ENCODE results near the gene LCE2C. TPM values are rescaled to one million over a fixed set of nuclear protein-coding genes. Genes with fewer than 3 reads are reported as not detected.
"Not testable (repeated sequence)": the region's sequence is repeated elsewhere in the genome, so short reads cannot be mapped to it uniquely, and the experiment has no call there.

LCE2C gene, protein sequence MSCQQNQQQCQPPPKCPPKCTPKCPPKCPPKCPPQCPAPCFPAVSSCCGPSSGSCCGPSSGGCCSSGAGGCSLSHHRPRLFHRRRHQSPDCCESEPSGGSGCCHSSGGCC
- not detected for total RNA-seq

DNA sequence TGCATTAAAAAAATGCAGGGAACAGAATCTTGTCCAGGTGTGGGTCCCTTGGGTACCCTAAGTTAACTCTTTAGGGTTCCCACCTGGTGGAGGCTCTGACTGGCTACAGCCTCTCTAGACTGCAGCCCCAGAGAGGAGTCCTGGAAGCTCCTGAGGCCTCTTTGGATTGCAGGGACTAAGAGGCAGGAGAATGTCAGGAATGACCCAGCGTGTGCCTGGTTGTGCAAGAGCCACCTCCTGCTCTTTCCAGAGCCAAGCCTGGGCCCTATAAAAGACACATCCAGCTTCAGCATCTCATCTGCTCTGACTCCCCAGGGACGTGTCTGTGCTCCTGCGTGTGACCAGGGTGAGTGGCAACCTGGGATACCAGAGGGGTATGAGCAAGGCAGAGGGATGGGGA is at the start of gene LCE2C:
Gene LCE2C (plus strand): TSS at position 297 of the 400 bp plus-strand sequence. CDS start 737 bp downstream, outside the sequence.
- DNase-seq = not testable (repeated sequence)

DNA sequence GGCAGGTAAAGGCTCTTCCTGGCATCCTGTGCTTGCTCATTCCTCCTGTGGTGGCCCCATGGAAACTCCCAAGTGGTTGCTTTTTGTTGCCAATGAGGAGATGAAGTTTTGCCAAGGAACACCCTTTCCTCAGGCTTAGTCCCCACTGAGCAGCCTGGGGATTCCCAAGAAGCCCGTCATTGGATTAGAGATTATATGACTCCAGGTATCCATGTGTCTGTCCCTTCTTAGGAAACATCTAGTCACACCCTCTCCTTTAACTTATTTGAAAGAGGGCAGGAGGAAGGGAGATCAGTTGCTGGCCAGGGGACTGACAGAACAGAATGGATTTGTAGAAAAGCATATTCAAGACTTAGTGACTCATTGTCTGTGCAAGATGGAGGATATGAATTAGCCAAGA is 48.3 kb upstream of the LCE2C start:
- DNase-seq = no peak

DNA sequence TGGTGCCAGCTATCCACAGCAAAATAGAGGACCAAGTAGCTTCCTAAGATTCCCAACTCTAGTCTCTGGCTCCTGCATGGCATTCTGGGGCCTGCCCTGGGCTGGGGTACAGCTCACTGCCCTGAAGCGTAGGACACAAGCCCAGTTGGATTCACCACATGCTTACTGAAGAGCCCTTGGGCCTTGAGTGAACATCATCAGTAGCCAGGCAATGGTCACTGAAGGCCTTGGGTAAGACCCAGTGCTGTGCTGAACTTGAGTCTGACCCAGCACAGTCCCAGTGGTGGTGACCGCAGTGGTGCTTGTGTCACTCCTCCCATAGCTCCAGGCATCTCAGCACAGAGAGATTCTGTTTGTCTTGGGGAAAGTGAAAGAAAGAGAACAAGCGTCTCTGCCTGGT is 44.5 kb upstream of the LCE2C start:
- DNase-seq = no peak

DNA sequence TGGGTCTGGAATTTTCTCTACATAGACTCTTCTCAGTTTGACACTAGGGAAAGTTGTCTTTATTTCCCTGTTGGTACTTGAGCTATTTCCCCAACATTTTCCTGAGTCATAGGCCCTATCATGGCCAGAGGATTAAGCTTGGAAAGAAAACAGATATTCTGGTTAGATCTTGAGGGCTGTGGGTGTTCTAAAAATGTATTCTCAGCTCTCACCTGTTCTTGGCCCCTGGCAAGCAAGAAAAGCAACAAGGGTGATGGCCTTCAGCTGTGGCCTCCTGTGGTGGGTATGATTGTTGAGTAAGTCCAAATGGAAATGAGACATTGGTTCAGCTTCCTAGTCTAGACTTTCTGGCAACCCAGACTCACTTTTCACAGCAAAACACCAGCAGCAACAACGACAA is 34.7 kb upstream of the LCE2C start:
- no peak for DNase-seq

DNA sequence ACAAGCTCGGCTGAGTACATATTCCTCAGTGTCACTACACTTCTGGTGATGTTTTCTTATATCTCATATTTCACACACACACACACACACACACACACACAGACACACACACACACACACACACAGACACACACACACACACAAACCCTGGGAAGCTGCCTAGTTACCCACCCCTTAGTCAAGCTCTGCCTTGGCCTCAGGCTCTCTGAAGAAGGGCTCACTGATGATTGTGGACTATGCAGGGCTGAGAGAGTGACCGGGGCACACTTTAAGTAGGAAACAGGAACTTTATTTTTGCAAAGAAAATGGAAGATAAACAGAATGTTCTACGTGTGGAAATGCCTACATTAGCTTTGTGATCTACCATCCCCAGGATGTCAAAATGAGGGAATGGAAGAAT is 31.1 kb upstream of the LCE2C start:
- DNase-seq = no peak

DNA sequence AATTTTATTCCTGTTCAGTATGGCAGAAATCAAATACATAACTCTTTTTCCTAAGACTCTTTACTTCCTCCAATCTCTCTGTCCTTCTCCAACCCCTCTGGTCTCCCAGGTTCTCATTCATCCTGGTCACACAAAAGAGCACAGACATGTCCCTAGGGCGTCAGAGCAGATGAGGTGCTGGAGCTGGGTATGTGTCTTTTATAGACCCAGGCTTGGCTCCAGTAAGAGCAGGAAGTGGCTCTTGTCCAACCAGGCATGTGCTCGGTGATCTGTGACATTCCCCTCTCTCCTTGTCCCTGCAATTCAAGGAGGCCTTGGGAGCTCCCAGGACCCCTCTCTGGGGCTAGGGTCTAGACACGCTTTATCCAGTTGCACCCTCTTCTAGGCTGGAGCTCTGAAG is 29.9 kb upstream of the LCE2C start:
- DNase-seq = no peak

DNA sequence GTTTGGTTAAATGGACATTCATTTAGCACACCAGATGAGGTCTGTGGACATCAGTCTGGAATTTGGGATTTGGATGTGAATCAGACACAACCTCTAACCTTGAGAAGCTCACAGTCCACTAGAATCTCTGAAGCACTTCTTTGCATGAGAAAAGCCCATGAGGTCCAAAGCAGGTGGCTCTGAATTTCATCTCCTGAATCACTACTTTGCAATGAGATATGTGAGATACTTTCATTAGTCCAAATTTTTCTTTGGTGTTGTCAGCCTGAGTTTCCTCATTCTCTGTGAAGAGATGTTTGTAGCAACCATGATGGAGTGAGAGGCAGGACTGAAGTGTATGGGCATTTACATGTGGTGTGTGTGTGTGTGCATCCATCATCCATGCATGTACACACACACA is 28.4 kb upstream of the LCE2C start:
- no peak for DNase-seq

DNA sequence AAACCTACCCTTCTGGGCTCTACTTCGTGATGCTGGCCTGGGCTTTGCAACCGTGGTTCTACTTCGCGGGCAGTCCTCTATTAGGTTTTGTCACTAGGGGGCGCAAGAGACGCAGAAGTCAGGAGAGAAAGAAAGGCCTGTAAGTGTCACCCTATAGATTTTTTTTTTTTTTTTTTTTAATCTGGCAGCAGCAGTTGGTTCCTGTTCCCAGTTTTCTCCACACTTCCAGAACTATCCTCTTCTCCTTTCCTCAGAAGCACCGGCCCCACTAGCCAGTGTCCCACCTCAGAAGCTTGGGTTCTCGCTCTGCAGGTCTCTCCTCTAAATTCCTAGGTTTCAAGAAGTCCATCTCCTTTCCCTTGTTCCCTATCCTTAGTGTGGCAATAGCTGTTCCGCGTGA is 21.0 kb upstream of the LCE2C start:
- peak; percentile 20 for DNase-seq

DNA sequence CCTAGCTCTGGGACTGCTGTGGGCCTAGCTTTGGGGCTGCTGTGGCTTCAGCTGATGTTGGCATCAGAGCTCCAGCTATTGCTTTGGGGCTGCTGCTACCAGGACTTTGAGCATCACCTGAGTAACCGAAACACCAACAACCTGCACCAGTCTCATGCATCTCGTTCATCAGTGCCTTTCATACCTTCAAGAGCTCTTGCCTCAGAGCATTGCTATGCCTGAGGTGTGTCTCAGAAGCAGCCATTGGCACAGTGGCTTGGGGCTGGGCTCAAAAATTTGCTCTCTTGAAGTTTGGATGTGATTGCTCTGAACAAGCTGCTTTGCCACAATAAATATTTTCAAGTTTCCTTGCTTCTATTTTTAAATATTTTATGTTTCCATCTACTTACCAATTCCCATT is 18.6 kb upstream of the LCE2C start:
- DNase-seq = no peak

DNA sequence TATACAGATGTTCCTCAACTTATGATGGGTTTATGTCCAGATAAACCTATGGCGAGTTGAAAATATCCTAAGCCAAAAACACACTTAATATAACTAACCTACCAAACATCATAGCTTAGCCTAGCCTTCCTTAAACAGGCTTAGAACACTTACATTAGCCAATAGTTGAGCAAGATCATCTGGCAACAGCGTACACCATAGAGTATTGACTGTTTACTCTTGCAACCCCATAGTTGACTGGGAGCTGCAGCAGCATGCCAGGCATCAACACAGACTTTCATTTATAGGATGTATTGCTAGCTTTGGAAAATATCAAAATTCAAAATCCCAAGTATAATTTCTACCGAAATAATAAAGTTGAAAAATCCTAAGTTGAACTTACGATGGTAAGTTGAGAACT is 17.4 kb upstream of the LCE2C start:
- no peak for DNase-seq

DNA sequence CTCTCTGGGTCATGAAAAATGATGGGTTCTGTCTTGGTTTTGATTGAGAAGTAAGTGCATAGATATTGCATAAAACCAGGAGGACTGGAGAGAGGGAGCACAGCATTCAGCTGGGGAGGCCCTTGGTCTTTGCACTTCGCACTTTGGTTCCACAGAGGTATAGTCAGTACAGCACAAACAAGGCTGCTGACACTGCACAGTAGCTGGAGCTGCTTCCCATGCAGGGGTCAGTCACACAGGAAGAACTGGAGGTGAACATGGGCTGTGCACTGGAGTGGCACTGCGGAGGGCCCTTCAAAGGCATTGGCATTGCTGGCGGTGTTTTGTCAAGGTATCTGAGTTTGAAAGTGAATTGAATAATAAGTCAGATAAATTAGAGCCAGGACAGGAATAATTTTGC is 16.4 kb upstream of the LCE2C start:
- no peak for DNase-seq

DNA sequence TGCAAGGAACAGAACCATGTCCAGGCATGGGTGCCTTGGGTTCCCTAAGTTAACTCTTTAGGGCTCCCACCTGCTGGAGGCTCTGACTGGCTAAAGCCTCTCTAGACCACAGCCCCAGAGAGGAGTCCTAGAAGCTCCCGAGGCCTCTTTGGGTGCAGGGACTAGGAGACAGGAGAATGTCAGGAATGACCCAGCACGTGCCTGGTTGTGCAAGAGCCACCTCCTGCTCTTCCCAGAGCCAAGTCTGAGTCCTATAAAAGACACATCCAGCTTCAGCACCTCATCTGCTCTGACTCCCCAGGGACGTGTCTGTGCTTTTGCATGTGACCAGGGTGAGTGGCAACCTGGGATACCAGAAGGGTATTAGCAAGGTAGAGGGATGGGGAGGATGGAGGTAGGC is 12.0 kb upstream of the LCE2C start, which contains the start of gene LCE2D:
Gene LCE2D (plus strand): TSS at position 283 of the 400 bp plus-strand sequence. CDS start 726 bp downstream, outside the sequence.
- no peak for DNase-seq

DNA sequence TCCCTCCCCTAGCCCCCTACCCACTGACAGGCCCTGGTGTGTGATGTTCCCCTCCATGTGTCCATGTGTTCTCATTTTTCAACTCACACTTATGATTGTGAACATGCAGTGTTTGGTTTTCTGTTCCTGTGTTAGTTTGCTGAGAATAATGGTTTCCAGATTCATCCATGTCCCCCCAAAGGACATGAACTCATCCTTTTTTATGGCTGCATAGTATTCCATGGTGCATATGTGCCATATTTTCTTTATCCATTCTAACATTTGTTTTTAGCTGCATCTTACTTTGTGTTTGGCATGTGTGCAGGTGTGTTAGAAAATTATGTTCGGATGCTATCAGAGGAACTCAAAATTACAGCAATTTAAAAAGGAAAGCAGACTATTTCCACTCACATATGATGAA is 8.9 kb upstream of the LCE2C start:
- DNase-seq = not testable (repeated sequence)

DNA sequence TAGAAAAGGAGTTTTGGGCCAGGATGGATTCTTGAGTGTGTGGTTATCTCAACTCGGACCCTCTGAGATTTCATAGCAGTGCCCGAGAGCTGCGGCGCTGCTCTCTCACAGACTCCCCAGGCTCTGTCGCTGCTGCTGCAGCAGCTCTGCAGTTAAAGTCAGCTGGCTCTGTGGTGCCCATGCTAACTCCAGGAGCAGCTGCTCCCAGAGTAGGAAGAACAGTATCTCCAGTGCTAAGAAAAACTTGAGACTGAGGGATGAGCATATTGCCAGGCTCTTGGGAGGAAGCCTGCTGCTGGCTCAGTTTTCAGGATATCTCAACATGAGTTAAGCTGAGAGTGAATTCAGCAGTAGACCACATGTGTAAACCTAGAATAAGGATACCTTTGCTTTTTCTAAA is 7.4 kb upstream of the LCE2C start:
- no peak for DNase-seq

DNA sequence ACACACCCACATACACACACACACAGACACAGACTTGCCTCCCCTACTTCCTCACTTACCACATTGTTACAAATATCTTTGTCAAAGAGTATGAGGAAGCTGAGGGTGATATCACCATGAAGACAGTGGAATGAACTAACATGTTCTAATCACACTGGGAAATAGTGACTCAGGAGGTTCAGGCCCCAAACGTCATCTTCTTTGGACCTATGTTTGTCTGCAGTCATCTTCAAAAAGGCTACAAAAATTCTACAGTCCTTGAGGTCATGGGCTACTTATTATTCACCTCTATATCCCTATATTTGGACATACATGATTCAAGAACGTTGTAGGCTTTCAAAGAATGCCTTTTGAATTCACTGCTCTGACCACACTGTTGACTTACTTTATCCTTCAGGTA is 2.1 kb upstream of the LCE2C start:
- no peak for DNase-seq

DNA sequence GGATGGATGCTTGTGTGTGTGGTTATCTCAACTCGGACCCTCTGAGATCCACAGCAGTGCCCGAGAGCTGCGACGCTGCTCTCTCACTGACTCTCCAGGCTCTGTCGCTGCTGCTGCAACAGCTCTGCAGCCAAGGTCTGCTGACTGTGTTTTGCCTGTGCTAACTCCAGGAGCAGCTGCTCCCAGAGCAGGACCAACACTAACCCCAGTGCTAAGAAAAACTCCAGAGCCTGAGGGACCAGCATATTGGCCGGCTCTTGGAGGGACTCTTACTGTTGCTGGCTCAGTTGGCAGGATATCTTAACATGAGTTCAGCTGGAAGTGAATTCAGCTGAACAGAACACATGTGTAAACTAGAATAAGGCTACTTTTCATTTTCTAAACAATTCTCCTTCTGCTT is 4.4 kb downstream of the LCE2C start:
- DNase-seq = no peak

DNA sequence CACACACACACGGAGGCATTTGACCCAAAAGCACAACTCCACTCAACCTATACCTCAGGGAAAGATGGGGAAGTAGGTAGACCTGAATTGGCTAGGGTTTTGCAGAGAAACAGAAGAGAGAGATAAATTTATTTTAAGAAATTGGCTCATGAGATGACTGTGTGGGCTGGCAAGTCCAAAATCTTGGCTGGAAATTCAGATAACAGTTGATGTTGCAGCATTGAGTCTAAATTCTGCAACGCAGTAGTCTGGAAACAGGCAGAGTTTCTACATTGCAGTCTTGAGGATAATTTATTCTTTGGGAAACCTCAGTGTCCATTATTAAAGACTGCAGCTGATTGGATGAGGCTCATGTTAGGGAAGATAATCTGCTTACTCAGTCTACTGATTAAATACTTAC is 6.5 kb downstream of the LCE2C start:
- no peak for DNase-seq

DNA sequence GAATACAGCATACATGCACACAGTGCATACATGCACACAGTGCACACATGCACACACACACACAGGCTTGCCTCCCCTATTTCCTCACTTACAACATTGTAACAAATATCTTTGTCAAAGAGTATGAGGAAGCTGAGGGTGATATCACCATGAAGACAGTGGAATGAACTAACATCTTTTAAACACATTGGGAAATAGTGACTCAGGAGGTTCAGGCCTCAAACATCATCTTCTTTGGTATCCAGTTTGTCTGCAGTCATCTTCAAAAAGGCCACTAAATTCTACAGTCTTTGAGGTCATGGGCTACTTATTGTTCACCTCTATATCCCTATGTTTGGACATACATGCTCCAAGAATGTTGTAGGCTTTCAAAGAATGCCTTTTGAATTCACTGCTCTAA is 8.8 kb downstream of the LCE2C start:
- no peak for DNase-seq

DNA sequence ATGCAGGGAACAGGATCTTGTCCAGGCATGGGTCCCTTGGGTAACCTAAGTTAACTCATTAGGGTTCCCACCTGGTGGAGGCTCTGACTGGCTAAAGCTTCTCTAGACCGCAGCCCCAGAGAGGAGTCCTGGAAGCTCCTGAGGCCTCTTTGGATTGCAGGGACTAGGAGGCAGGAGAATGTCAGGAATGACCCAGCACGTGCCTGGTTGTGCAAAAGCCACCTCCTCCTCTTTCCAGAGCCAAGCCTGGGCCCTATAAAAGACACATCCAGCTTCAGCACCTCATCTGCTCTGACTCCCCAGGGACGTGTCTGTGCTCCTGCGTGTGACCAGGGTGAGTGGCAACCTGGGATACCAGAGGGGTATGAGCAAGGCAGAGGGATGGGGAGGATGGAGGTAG is 10.7 kb downstream of the LCE2C start, which contains the start of gene LCE2B:
Gene LCE2B (plus strand): TSS at position 301 of the 400 bp plus-strand sequence. CDS start 721 bp downstream, outside the sequence.
- DNase-seq = not testable (repeated sequence)

DNA sequence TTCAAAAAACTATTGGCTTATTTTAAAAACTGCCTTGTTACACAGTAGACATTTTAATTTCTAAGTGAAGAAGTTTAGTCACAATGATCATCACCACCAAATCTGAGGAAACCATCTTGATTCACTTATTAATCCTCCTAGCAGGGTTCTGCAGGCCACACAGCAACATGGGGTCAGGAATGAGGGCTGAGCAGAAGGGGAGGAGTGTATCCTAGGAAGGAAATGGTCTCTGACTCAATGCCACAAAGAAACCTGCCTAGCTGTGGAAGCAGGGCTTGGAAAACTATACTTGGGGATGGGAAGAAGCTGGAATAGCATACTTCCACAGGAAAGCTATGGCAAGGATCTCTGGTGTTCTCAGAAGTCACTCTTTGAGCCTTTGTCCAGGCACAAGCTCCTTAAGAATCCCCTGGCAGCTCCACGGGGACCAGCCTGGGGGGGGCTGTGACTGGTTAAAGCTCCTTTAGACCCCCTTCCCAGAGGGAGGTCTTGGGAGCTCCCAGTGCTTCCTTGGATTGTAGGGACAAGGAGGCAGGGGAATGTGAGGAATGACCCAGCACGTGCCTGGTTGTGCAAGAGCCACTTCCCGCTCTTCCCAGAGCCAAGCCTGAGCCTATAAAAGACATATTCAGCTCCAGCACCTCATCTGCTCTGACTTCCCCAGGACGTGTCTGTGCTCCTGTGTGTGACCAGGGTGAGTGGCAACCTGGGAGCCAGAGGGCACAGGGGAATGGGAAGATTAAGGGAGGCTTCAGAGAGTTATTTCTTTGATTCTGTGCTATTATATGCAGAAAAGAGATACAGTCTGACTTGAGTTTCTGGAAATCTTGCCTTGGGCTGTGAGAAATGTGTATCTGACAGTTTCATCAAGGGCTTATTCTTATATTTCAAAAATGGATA is 22.9 kb downstream of the LCE2C start, which contains the start of gene LCE2A:
Gene LCE2A (plus strand): TSS at position 645 of the 900 bp plus-strand sequence. CDS start 557 bp downstream, outside the sequence.
- no peak for DNase-seq

DNA sequence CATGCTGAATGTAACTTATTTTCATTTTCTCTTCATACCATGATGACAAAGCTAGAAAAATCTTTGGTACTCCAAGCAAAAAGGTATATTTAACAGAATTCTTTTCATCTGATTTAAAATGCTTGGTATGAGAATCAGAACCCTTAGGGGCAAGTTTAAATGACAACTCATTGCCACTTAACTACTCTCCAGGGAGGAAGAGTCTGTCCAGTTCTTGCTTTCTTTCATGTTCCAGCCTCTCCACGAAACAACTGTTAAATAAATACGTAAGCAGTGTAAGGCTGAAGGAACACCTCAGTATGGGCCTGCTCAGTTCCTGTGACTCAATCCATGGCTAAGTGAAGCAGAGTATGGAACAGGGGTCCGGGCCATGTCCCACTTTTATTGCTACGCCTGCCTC is 24.7 kb downstream of the LCE2C start:
- DNase-seq = no peak

DNA sequence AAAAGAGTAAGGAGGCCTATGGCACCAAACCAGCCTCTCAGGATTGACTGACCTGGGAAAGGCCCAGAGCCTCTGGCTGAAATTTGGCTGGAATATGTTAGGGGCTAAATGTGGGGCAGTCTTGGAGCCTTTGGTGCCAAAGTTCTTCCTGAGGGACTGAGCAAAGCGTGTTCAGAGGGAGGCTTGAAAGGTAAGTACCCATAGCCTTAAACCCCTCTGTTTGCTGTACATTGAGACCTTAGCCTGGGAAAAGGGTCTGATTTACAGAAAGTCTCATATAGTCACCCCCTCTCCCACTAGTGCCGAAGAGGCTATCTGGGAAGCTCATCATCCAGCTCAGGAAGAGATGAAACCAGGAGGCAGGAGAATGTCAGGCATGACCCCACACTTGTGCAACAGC is 32.8 kb downstream of the LCE2C start, which contains the start of gene LCE4A:
Gene LCE4A (plus strand): TSS at position 301 of the 400 bp plus-strand sequence. CDS start 916 bp downstream, outside the sequence.
- no peak for DNase-seq

DNA sequence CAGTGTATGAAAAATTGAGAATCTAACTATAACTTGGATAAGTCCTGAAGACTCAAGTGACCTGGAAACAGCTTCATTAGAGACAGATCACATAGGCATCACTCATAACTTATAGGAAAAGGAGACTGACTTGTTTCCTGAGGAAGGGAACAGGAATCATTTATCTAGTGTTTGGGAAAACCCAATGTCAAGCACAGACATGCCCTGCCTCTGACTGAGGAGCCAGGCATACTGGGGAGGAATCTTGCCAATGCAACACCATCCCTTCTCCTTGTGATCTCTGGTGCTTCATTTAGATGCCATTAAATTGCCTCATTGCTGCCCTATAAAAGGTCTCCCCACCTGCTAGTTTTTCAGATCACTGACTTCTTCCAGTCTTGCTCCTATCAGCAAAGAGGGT is 43.2 kb downstream of the LCE2C start:
- no peak for DNase-seq

DNA sequence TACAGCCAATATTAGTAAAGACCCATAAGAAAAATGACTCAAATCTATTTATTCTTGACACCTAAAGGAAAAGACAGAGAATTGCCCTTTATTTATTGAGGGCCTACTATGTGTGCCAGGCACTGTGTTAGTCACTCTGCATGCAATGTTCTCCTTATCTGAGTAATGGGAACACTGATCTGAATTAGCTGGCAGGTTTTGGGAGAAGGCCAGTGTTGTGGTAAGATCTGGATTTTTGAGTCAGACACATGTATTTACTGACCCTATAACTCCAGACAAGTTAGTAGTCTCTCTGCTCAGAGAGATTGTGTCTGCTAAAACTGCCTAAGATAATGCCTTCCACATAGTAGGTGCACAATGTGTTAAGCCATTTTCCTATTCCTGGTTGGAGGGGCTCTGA is 50.2 kb downstream of the LCE2C start:
- DNase-seq = no peak

Measured in effector CD4-positive, alpha-beta T cell (primary cell).